HG03280 (cell line): ENCODE measurements around the gene STEAP2.
"Not testable (repeated sequence)": the region's sequence is repeated elsewhere in the genome, so short reads cannot be mapped to it uniquely, and the experiment has no call there.

Source experiments
- ATAC-seq: cut with Tn5 transposase; IDR thresholded peaks from one replicate; pipeline ENCODE4 v1.9.1; 2021; ENCODE audit warnings: mild to moderate bottlenecking, moderate library complexity; ENCODE audit not compliant: unreplicated experiment

Gene STEAP2

GRCh38 chr7:90232430-90232829 is 20.9 kb downstream of the STEAP2 start:
- ATAC-seq = no peak

GRCh38 chr7:90233569-90233968 is 22.0 kb downstream of the STEAP2 start:
- ATAC-seq = no peak

DNA sequence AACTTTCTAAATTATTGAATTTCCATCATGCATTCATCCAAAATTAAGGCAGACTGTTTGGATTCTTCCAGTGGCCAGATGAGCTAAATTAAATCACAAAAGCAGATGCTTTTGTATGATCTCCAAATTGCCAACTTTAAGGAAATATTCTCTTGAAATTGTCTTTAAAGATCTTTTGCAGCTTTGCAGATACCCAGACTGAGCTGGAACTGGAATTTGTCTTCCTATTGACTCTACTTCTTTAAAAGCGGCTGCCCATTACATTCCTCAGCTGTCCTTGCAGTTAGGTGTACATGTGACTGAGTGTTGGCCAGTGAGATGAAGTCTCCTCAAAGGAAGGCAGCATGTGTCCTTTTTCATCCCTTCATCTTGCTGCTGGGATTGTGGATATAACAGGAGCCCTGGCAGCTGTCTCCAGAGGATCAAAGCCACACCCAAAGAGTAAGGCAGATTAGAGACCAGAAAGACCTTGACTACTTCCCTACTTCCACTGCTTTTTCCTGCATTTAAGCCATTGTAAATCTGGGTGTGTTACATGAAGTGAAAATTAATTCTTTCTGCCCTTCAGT is 25.3 kb downstream of the STEAP2 start:
- no peak for ATAC-seq

DNA sequence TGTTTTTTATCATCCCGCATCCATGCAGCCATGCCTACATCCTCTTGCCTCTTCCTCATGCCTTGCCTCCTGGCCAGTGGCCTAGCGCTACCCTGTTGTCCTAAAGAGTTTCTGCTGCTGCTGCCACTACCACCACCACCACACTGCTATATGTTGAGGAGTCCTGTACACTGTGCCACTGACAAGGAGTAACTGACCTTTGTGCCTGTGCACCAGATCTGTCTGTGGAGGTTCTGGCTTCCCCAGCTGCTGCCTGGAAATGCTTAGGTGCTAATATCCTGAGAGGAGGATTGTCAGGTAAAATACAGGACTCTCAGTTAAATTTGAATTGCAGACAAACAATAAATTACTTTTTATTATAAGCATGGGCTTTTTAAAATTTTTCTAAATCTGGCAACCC is 26.5 kb downstream of the STEAP2 start:
- no peak for ATAC-seq

GRCh38 chr7:90238583-90238982 is 27.0 kb downstream of the STEAP2 start:
- no peak for ATAC-seq

DNA sequence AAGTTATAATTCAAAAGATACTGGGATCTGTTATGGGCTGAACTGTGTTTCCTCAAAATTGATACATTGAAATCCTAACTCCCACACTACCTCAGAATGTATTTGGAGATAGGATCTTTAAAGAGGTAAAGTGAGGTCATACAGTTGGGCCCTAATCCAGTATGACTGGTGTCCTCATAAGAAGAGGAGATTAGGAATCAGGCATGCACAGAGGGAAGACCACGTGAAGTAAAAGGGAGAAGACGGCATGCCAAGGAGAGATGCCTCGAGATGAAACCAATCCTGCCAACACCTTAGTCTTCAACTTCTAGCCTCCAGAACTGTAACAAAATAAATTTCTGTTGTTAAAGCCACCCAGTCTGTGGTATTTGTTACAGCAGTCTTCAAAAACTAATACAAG is 27.5 kb downstream of the STEAP2 start:
- no peak for ATAC-seq

DNA sequence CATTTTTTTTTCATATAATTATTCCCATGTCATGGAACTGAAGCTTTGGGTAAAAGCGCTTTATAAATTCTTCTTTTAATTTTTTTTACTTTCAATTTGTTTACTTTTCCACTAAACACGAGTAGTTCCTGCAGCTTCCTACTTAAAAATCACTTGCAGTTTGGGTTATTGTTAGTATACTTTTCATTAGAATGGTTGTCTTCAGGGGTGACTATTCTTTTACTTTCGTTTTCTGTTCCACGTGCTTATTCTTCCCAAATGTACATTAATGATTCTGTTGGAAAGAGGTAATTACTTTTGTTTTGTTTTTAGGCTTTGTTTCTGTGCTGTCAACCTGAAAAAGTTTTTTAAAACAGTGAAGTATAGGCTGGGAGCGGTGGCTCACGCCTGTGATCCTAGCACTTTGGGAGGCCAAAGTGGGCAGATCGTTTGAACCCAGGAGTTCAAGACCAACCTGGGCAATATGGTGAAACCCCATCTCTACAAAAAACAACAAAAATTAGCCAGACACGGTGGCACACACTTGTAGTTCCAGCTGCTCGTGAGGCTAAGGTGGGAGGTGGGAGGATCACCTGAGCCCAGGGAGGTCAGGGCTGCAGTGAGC is 28.2 kb downstream of the STEAP2 start:
- no peak for ATAC-seq

DNA sequence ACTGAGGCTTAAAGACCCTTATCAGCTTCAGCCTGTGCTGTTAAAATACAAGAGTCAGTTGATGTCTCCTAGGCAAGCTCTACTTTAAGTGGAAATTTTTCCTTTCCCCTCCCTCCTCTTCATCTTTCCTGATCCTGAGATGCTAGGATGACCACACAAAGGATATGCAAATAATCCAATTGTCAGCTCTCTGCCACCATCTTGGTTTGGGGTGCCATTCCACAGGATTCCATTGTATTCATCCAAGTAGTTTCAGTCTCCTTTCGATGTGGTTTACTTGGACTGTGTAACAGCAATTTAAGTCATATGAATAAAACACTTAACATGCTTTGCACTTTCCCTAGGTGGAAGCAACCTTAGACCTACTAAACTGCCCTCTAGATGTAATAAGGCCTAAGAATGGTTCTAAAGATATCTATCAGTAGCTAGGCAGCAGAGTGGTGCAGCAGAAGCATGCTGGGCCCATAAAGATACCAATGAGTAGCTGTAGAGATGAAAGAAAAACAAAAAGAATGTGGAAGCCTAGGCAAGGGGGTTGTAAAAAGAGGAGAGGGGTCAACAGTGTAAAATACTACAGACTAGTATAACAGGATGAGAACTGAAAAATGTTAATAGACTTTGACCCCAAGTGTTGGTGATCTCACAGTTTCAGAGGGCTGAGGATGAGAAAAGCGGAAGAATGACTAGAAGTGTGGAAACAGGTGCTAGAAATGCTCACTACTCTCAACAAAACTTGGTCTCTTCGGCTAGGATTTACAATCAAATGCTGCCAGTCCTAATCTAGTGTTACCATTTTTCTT is 31.0 kb downstream of the STEAP2 start:
- ATAC-seq = peak; percentile 42

DNA sequence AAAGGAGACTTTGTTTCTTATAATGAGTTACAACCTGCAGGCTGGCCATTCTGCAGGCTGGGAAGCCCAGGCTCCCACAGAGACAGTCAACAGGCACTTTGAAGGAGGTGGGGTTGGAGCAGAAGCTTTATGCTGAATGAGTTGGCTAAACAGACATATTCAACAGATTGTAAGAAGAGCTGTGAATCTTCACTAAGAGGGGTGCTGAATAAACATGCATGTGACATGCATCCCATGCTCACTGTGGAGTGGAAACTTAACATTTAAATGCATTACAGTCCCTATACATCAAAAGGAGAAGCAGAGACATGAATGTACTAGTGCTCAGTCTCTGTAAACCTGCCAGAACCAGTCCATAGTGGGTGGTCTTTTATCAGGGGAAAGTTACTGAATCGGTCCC is 32.0 kb downstream of the STEAP2 start:
- no peak for ATAC-seq

- ATAC-seq = no peak
Observed at GRCh38 chr7:90244565-90244908, 33.0 kb downstream of the STEAP2 start.

DNA sequence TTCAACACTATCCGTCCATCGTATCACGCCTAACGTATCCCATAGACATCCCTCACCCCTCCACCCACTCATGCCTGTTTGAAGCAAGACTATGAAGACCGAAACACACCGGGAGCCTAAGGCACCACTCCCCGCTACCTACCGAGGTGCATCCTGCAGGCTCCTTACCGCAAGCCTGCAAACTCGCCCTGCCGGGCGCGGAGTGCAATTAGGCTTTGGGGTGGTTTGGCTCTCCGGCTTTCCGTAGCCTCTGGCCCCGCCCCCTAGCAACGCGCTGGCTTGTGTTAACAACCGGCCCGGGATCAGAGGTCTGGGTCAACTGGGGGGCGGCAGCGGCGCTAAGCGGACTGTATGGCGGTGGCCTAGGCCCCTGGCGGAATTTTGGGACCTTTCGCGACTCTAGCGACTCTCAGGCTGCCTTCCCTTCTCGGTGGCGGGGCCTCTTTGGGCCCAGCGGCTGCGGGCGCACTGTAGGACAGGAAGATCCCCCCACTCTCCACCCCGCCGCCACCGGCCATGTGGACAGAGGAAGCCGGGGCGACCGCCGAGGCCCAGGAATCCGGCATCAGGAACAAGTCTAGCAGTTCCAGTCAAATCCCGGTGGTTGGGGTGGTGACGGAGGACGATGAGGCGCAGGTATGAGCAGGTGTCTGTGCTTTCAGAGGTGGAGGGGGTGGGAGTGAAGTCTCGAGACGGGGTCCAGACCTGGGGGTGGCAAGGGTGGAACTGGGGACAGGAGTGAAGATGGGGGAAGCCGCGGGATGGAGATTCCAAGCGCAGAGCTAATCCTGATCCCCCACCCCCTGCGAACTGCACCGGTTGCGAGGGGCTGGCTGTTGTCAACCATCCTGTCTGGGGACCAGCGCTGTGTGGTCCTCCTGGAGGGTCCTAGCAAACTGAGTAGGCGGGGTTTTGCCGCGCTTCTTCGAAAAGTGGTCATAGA is 33.6 kb downstream of the STEAP2 start, which contains the start of gene CFAP69:
Gene CFAP69 (plus strand): TSS at position 266 of the 943 bp plus-strand sequence. CDS start 251 bp downstream, at position 517.
- peak; percentile 81 for ATAC-seq

GRCh38 chr7:90246171-90246570 is 34.6 kb downstream of the STEAP2 start:
- no peak for ATAC-seq

DNA sequence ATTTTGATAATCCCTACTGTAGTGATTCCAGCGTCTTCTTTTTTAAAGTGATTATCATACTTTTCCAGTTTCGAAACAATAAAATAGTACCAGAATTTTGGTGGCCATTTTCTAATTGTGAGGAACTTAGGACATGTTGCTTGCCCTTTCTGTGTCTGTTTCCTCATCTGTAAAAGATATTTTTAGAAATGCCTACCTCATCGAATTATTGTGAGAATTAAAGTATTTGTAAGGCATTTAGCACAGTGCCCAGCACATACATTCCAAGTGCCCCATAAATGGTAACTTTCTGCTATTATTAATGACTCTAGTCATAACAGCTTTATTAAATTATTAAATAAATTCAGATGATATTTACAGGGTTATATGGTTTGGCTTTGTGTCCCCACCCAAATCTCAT is 37.2 kb downstream of the STEAP2 start:
- no peak for ATAC-seq

DNA sequence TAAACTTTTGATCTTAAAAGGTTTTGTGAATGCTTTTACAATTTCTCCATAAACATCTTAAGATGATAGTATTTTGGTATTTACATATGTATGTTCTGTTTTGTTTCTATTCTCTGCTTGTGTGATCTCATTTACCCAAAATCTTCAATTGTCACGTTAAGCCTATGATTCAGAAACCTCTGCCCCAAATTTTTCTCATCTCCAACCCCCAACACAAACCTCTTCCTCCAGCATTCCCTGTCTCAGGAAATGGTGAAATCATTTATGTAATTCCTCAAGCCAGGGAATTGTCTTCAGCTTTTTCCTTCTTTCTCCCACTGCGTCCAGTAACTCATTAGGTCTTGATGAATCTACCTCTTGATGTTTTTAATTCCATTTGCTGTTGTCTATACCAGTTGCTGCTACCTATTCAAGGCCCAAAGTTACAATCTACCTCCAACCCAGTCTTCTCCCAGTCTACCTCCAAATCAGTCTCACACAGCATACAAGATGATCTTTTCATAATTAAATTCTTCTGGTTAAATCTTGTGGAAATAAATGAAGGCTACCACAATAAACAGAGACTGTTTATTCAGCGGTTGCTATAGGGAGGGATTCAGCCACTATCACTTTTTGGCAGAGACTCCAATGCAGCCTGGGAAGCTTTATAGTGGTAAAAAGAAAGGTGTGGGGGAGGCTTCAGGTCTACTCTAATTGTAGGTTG is 39.2 kb downstream of the STEAP2 start:
- ATAC-seq = no peak

- ATAC-seq = no peak
Observed at GRCh38 chr7:90251304-90251635, 39.7 kb downstream of the STEAP2 start.

DNA sequence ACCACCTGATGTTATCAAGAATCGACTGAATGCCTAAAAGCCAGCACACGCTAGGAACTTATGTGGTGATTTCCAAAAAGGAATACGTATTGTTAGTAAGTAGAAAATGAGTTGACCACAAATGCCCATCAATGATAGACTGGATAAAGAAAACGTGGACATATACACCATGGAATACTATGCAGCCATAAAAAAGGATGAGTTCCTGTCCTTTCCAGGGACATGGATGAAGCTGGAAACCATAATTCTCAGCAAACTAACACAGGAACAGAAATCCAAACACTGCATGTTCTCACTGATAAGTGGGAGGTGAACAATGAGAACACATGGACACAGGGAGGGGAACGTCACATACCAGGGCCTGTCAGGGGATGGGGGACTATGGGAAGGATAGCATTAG is 44.5 kb downstream of the STEAP2 start:
- not testable (repeated sequence) for ATAC-seq

- no peak for ATAC-seq
Observed at GRCh38 chr7:90256778-90257177, 45.2 kb downstream of the STEAP2 start.

DNA sequence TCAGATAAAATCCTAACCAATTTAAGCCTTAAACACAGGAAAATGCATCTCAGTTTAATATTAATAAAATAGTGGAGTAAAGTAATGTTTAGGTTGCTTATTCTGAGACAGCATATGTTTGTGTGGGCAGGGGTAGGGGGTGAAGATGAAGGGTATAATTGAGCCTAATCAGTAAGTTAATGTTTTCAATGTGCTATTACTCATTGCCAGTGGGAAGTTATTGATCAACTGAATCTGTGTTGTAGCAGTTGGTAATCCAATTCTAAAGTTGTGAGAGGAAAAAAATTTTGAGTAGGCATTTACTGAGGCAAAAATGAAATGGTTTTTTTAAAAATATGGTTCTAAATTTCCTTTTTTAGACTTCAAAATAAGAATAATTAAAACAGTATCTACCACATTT is 49.9 kb downstream of the STEAP2 start:
- ATAC-seq = no peak

- no peak for ATAC-seq
Observed at GRCh38 chr7:90262438-90262837, 50.9 kb downstream of the STEAP2 start.

GRCh38 chr7:90266808-90267207 is 55.3 kb downstream of the STEAP2 start:
- no peak for ATAC-seq
